Tibial artery (tissue), 4 donors: ENCODE results near the gene CLINT1.
A peak's percentile ranks its signal among the peaks of the same experiment; 100 is the strongest.
"Not testable (repeated sequence)": the region's sequence is repeated elsewhere in the genome, so short reads cannot be mapped to it uniquely, and the experiment has no call there.

Experiments used
- DNase-seq, 2 donors: peaks; one replicate each; pipeline ENCODE4 v3.0.0-alpha.2; 2019
- H3K27ac ChIP-seq, 2 donors: fragments of 200-600 bp; sonication (generic) in 1 of 2; 1 replicate in 1 of 2; 2 replicates in 1 of 2; pipeline ENCODE4 v1.5.1; 2018 to 2019; ENCODE audit warnings: mild to moderate bottlenecking in 1 of 2
- H3K27me3 ChIP-seq, 2 donors: fragments of 200-600 bp; sonication (generic) in 1 of 2; one replicate each; pipeline versions ENCODE4 v1.5.1 to v1.6.0; 2016 to 2019
- H3K36me3 ChIP-seq, 3 donors: fragments of 200-600 bp; sonication (generic) in 2 of 3; one replicate each; pipeline ENCODE4 v1.5.1; 2016 to 2019; ENCODE audit warnings: mild to moderate bottlenecking in 2 of 3
- H3K4me1 ChIP-seq, 4 donors: fragments of 200-600 bp; sonication (generic) in 2 of 4; 1 replicate in 3 of 4; 2 replicates in 1 of 4; pipeline ENCODE4 v1.5.1; 2016 to 2019
- H3K4me3 ChIP-seq, 2 donors: fragments of 200-600 bp; sonication (generic) in 1 of 2; 1 replicate in 1 of 2; 2 replicates in 1 of 2; pipeline ENCODE4 v1.5.1; 2018 to 2019; ENCODE audit warnings: mild to moderate bottlenecking in 2 of 2
- H3K9me3 ChIP-seq, 3 donors: fragments of 200-600 bp; sonication (generic) in 1 of 3; one replicate each; pipeline ENCODE4 v1.5.1; 2016 to 2019
- intact Hi-C: fragments of 100-400 bp; cut with DNase I; formaldehyde crosslinking; loops from one replicate; pipeline ENCODE4 v1.15.0; 2023; ENCODE audit warnings: low total_unique reads
- TF ChIP-seq, protein P1 (sequence below), 2 experiments: fragments of 200-600 bp in 1 of 2; fragments of 450-650 bp in 1 of 2; IDR thresholded peaks; one replicate each; pipeline ENCODE4 v1.5.1; 2017 to 2019; ENCODE audit warnings: antibody characterized with exemption in 2 of 2, mild to moderate bottlenecking in 1 of 2, moderate library complexity in 1 of 2

The CLINT1 gene

DNA sequence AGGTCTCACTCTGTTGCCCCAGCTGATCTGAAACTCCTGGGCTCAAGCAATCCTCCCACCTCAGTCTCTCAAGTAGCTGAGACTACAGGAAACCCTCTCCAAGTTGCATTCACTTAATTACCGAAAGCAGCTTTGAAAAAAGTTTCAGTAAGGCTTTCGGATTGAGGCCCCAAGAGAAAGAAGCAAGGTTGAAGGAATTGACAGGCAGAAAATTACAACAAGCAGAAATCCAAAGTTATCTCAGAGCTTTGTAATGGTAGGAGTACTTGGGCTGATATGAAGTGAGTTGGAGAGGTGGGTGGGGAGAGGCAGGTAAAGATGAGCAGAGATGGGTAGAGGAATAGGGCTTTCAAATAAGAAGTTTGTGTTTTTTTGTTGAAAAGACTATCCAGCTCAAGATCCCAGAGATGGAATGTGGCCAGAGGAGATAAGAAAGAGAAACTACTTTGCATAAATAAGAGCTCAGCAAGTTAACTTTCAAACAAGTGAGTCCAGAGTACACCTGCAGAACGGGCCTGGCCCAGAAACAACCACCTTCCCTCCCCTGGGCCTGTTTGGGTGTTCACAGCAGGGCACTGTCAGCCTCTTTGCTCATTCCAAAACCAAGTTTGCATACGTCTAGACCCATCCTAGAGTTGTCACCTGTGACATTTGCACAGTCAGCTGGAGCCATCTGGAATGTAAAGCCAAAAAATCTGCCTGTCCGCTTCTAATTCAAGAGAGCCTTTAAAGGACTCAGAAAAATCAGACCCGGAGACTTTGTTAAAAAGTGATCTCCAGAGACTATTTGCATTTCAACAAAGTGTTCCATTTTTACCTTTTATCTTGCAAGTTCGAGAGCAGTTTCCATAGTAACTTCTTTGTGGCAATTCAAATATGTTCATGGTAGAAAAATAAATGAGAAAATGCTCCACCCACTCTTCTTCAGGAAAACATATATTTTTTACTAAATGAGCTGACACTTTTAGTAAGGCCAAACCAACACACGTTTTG lies 2.2 kb upstream of the CLINT1 start:
- Histone ChIP-seq H3K9me3 (no peaks in the 10 kb centered on the region), H3K4me1 (peaks cover 0 to 19% (median 11%) of the 10 kb centered on the region in 4 donors), H3K27me3 (no peaks in the 10 kb centered on the region), H3K27ac (no peak overlapping the region), H3K36me3 (no peaks in the 10 kb centered on the region), H3K4me3 (no peak overlapping the region)
- DNase-seq, result no peak
- TF ChIP-seq, protein P1, sequence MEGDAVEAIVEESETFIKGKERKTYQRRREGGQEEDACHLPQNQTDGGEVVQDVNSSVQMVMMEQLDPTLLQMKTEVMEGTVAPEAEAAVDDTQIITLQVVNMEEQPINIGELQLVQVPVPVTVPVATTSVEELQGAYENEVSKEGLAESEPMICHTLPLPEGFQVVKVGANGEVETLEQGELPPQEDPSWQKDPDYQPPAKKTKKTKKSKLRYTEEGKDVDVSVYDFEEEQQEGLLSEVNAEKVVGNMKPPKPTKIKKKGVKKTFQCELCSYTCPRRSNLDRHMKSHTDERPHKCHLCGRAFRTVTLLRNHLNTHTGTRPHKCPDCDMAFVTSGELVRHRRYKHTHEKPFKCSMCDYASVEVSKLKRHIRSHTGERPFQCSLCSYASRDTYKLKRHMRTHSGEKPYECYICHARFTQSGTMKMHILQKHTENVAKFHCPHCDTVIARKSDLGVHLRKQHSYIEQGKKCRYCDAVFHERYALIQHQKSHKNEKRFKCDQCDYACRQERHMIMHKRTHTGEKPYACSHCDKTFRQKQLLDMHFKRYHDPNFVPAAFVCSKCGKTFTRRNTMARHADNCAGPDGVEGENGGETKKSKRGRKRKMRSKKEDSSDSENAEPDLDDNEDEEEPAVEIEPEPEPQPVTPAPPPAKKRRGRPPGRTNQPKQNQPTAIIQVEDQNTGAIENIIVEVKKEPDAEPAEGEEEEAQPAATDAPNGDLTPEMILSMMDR (IDR thresholded peaks at IDR 0.05), result no peak
- intact Hi-C loops, result no loop called here

DNA sequence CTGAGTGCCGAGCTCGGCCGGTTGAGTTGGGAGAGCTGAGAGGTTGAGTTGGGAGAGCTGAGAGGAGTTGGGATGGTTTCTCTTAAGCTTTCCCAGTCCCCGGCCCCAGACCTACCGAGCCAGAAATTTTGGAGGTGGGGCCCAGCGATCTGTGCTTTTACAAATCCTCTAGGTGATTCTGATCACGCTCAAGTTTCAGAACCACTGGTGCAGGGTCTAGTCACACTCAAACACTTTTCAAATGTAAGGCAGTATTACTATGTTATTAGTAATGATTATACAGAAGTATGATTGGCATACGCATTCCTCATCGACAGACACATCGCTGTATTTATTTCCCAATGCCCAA lies 256 bp upstream of the CLINT1 start:
- H3K36me3 ChIP-seq, result no peaks in the 10 kb centered on the region
- peak overlapping the region; percentile 80 to 98 for H3K4me3 ChIP-seq
- no peaks in the 10 kb centered on the region for H3K27me3 ChIP-seq
- H3K4me1 ChIP-seq, result peaks cover 0 to 38% (median 18%) of the 10 kb centered on the region in 4 donors
- H3K9me3 ChIP-seq, result no peaks in the 10 kb centered on the region
- H3K27ac ChIP-seq, result peak overlapping the region; percentile 90
- intact Hi-C loops, result loop anchor here (5.0 kb wide), 1 partner anchor 42 kb away; no protein-coding TSS in a partner anchor
- no peak for DNase-seq
- TF ChIP-seq, protein P1 (IDR thresholded peaks at IDR 0.05), result no peak

DNA sequence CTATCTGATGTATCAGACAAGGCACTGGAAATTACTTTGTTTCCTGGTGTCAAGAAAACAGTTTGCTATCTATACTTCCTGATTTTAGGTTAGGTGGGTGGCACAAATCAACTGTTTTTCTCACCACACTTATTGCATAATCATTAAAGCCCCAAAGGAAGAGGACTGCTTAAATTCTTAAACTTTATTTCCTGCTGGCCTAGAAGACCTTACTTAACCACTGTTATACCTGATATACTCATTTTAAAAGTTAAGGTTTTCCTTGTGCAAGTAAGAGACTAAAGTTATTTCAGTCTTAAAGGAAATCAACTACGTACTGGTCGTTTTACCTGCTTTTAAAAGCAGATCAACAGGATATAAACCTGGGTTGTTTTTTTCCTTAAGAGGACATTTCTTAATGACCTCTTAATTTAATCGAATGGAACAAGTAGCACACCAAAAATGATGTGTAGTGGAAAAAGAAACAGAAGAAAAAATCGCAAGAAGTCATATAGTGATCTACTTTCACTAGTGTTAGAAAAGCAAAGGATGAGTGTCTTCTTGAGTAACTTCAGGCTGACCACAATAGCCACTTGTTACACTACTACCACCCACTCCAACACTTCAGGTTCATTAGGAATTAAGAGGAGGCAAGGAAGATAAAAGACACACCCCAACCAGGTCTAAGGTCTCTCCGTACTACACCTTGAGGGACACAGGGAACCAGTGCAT lies 974 bp downstream of the CLINT1 start:
- no peaks in the 10 kb centered on the region for H3K27me3 ChIP-seq
- intact Hi-C loops, result loop anchor here (5.0 kb wide), 1 partner anchor 41 kb away; no protein-coding TSS in a partner anchor
- TF ChIP-seq, protein P1 (IDR thresholded peaks at IDR 0.05), result no peak

DNA sequence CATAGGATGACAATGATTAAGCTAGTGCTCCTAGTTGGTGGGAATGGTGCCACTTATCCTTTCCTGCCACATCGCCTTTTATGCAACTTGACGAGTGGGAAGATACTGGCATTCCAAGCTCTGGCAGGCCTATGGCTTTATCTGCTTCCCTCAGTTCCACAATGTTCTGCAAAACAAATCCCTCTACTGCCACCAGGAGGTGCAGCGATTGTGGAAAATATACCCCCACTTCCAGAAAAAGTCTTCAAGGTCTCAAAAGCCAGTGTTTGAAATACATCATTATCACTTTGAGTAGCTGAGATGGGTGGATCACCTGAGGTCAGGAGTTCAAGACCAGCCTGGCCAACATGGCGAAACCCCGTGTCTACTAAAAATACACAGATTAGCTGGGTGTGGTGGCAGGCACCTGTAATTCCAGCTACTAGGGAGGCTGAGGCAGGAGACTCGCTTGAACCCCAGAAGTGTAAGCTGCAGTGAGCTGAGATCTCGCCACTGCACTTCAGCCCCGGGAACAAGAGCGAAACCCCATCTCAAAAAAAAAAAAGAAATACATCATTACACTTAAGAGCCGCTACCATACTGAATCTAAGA lies 3.4 kb downstream of the CLINT1 start:
- DNase-seq, result peak; percentile 59 to 73
- H3K27ac ChIP-seq, result no peak overlapping the region
- no peak overlapping the region for H3K4me3 ChIP-seq
- H3K27me3 ChIP-seq, result no peaks in the 10 kb centered on the region
- H3K4me1 ChIP-seq, result peaks cover 0 to 47% (median 18%) of the 10 kb centered on the region in 4 donors
- TF ChIP-seq, protein P1 (IDR thresholded peaks at IDR 0.05), result peak; percentile 67 to 68
- H3K36me3 ChIP-seq, result no peaks in the 10 kb centered on the region
- intact Hi-C loops, result loop anchor here (5.0 kb wide), 1 partner anchor 38 kb away; no protein-coding TSS in a partner anchor
- no peaks in the 10 kb centered on the region for H3K9me3 ChIP-seq

More for the DNA sequence above, 974 bp downstream of the CLINT1 start:
- H3K27ac ChIP-seq, result peak overlapping the region; percentile 90
- H3K9me3 ChIP-seq, result no peaks in the 10 kb centered on the region
- peak overlapping the region; percentile 80 to 98 for H3K4me3 ChIP-seq
- H3K36me3 ChIP-seq, result no peaks in the 10 kb centered on the region
- DNase-seq, result no peak
- H3K4me1 ChIP-seq, result peaks cover 0 to 45% (median 18%) of the 10 kb centered on the region in 4 donors

DNA sequence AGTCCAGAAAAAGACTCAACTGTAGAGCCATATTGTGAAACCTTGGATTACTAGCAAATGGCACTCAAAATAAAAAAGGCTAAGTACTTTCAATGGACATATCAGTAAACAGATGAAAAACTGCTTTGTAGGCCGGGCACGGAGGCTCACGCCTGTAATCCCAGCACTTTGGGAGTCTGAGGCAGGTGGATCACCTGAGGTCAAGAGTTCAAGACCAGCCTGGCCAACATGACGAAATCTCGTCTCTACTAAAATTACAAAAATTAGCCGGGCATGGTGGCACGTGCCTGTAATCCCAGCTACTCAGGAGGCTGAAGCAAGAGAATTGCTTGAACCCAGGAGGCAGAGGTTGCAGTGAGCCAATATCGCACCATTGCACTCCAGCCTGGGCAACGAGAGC lies 5.6 kb downstream of the CLINT1 start:
- H3K27ac ChIP-seq, H3K27me3 ChIP-seq, H3K36me3 ChIP-seq, DNase-seq, H3K4me3 ChIP-seq, intact Hi-C loops, H3K9me3 ChIP-seq: not testable (repeated sequence)
- H3K4me1 ChIP-seq, result peaks cover 0 to 41% (median 18%) of the 10 kb centered on the region in 4 donors
